Cerebellar nuclear complex (tissue), 1 donor: Measurements from ENCODE around the gene CSRP2.

Source experiments
- DNase-seq, 2 experiments: peaks; one replicate each; lab custom pipeline; 2025; lab: John Stamatoyannopoulos, UW

CSRP2 gene

GRCh38 chr12:76878899-76879709, at the start of gene CSRP2:
Gene CSRP2 (minus strand): TSS chr12:76879019. CDS start chr12:76866260, 12,759 bp downstream.
- DNase-seq, result no peak

- no peak for DNase-seq
These were observed 48.5 kb upstream of the CSRP2 start for GRCh38 chr12:76927170-76927784.

- DNase-seq, result no peak
These were observed 46.3 kb upstream of the CSRP2 start for GRCh38 chr12:76925135-76925534.

- DNase-seq, result no peak
These were observed 44.0 kb upstream of the CSRP2 start for GRCh38 chr12:76922866-76923265.

GRCh38 chr12:76921891-76922664, 43.3 kb upstream of the CSRP2 start:
- DNase-seq, result no peak

- DNase-seq, result no peak
These were observed 42.3 kb upstream of the CSRP2 start for GRCh38 chr12:76921100-76921471.

- no peak for DNase-seq
These were observed 41.6 kb upstream of the CSRP2 start for GRCh38 chr12:76920172-76921099.

- no peak for DNase-seq
These were observed 40.8 kb upstream of the CSRP2 start for GRCh38 chr12:76919383-76920171.

GRCh38 chr12:76916170-76916540, 37.3 kb upstream of the CSRP2 start:
- DNase-seq, result no peak

- no peak for DNase-seq
These were observed 36.7 kb upstream of the CSRP2 start for GRCh38 chr12:76915361-76916169.

GRCh38 chr12:76914102-76914859, 35.5 kb upstream of the CSRP2 start:
- no peak for DNase-seq

- no peak for DNase-seq
These were observed 30.5 kb upstream of the CSRP2 start for GRCh38 chr12:76909290-76909689.

GRCh38 chr12:76908303-76909017, 29.6 kb upstream of the CSRP2 start:
- no peak for DNase-seq

- DNase-seq, result no peak
These were observed 23.0 kb upstream of the CSRP2 start for GRCh38 chr12:76901628-76902380.

GRCh38 chr12:76899522-76899921, 20.7 kb upstream of the CSRP2 start:
- no peak for DNase-seq

GRCh38 chr12:76898442-76898841, 19.6 kb upstream of the CSRP2 start:
- DNase-seq, result no peak

- DNase-seq, result no peak
These were observed 17.5 kb upstream of the CSRP2 start for GRCh38 chr12:76896274-76896673.

GRCh38 chr12:76895796-76896195, 17.0 kb upstream of the CSRP2 start:
- DNase-seq, result no peak
